Hypothalamus (tissue), 51 donors: ENCODE data around the gene FBXO7.
A peak's percentile ranks its signal among the peaks of the same experiment; 100 is the strongest.
"Not testable (repeated sequence)": the region's sequence is repeated elsewhere in the genome, so short reads cannot be mapped to it uniquely, and the experiment has no call there.

Experiments
- DNase-seq, 51 donors: peaks; one replicate each; lab custom pipeline; 2025; lab: John Stamatoyannopoulos, UW

The FBXO7 gene

GRCh38 chr22:32474635-32475467, at the start of gene FBXO7:
TSS of gene FBXO7 (plus strand) at chr22:32474811. CDS start at chr22:32475003, 192 bp downstream.
- DNase-seq = peak in 50 of 51 donors; percentile 63 to 98 (median 85)

GRCh38 chr22:32426881-32427280, 47.7 kb upstream of the FBXO7 start:
- no peak for DNase-seq

GRCh38 chr22:32430352-32430751, 44.3 kb upstream of the FBXO7 start:
- no peak for DNase-seq

- no peak for DNase-seq
Observed at GRCh38 chr22:32444068-32444467, 30.5 kb upstream of the FBXO7 start.

GRCh38 chr22:32446321-32446720, 28.3 kb upstream of the FBXO7 start:
- no peak for DNase-seq

- no peak for DNase-seq
Observed at GRCh38 chr22:32448980-32449379, 25.6 kb upstream of the FBXO7 start.

- no peak for DNase-seq
Observed at GRCh38 chr22:32457031-32457430, 17.6 kb upstream of the FBXO7 start.

- no peak for DNase-seq
Observed at GRCh38 chr22:32462452-32462851, 12.2 kb upstream of the FBXO7 start.

- DNase-seq = no peak
Observed at GRCh38 chr22:32465661-32466060, 8.9 kb upstream of the FBXO7 start.

- no peak for DNase-seq
Observed at GRCh38 chr22:32466496-32466895, 8.1 kb upstream of the FBXO7 start.

GRCh38 chr22:32469799-32470212, 4.8 kb upstream of the FBXO7 start:
- peak in 25 of 51 donors; percentile 1 to 82 (median 22) for DNase-seq

- DNase-seq = peak in 16 of 51 donors; percentile 7 to 80 (median 16)
Observed at GRCh38 chr22:32473388-32473952, 1.1 kb upstream of the FBXO7 start.

GRCh38 chr22:32475468-32476010, 928 bp downstream of the FBXO7 start:
- DNase-seq = peak in 32 of 51 donors; percentile 11 to 85 (median 34)

GRCh38 chr22:32476281-32477195, 1.9 kb downstream of the FBXO7 start:
- DNase-seq = peak in 1 of 51 donors; percentile 19

GRCh38 chr22:32477596-32477995, 3.0 kb downstream of the FBXO7 start:
- DNase-seq = no peak

GRCh38 chr22:32478552-32478951, 3.9 kb downstream of the FBXO7 start:
- not testable (repeated sequence) for DNase-seq

GRCh38 chr22:32478994-32479393, 4.4 kb downstream of the FBXO7 start:
- DNase-seq = peak in 1 of 51 donors; percentile 9

GRCh38 chr22:32480238-32480637, 5.6 kb downstream of the FBXO7 start:
- DNase-seq = no peak

GRCh38 chr22:32482708-32483107, 8.1 kb downstream of the FBXO7 start:
- DNase-seq = no peak

GRCh38 chr22:32486656-32487390, 12.2 kb downstream of the FBXO7 start:
- DNase-seq = peak in 7 of 51 donors; percentile 25 to 61 (median 42)
